GM19468 (cell line): ENCODE results near the gene CAMSAP2.

Experiments used
- ATAC-seq: cut with Tn5 transposase; IDR thresholded peaks from one replicate; pipeline ENCODE4 v1.9.1; 2021; ENCODE audit warnings: mild to moderate bottlenecking, moderate library complexity, moderate number of reproducible peaks; ENCODE audit not compliant: unreplicated experiment; ENCODE audit errors: extremely low read depth

CAMSAP2 gene

GRCh38 chr1:200836213-200836612, 97.5 kb downstream of the CAMSAP2 start:
- no peak for ATAC-seq

- no peak for ATAC-seq
These were observed 99.4 kb downstream of the CAMSAP2 start for GRCh38 chr1:200837931-200838571.

GRCh38 chr1:200838676-200839445, 100.2 kb downstream of the CAMSAP2 start:
- no peak for ATAC-seq

DNA sequence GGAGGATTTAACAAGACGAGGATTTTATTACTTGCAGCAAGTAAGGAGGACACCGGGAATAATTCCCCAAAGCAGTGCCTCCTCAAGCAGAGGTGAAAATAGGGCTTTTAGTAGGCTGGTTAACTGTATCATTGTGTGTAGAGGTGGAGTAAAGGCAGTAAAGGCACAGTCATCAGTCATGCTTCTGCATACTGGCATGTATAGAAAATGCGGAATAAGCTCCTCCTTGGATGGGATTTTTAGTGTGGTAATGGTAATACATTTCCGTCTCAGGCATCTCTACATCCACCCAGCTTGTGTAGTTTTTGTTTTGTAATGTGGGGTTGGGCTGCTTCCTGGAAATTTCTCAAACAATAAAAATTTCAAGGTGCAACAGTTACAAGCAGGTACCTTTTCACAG, 106.7 kb downstream of the CAMSAP2 start:
- no peak for ATAC-seq

GRCh38 chr1:200846398-200846797, 107.7 kb downstream of the CAMSAP2 start:
- ATAC-seq = no peak

GRCh38 chr1:200849430-200849829, 110.7 kb downstream of the CAMSAP2 start:
- ATAC-seq = no peak

- no peak for ATAC-seq
These were observed 111.9 kb downstream of the CAMSAP2 start for GRCh38 chr1:200850554-200850953.

DNA sequence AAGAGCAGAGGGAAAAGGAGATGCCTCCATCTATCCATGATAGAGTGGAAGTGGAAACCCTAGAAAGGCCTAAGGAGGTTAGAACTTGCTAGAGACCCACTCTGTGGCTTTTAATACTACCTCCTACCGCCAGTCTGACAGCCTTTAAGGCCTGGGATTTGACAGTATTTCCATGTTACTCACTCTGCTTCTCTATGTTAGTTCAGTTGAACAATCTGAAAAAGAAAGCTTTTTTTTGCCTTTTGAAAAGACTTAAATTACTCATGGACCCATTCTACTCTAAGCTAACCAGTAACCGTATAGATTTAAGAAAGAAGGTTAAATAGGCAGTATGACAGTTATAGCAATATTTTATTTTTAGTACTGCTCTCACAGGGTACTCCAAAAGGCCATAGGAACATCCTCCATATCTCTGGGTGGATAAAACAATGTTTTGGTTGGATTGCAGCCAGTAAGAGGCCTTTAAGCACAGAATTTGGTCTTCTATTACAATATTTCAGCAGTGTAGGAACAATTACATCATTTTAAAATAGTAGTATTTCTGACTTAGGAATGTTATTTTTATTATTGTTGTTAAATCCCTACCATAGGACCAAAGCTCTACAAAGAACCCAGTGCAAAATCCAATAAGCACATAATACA, 118.1 kb downstream of the CAMSAP2 start:
- no peak for ATAC-seq

DNA sequence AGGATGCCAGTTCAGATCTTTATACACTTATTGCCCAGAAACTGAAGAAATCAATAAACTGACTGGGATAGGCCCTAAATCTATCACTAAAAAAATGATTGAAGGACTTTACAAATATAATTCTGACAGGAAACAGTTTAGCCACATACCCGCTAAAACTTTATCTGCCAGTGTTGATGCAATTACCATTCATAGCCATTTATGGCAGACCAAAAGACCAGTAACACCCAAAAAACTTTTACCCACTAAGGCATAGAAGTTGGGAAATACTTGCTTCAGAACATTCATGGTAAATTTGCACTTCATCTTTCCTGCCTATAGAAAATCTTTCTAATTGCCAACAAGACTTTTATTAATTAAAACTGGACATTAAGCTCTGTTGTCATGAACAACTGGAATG, 119.1 kb downstream of the CAMSAP2 start:
- no peak for ATAC-seq

DNA sequence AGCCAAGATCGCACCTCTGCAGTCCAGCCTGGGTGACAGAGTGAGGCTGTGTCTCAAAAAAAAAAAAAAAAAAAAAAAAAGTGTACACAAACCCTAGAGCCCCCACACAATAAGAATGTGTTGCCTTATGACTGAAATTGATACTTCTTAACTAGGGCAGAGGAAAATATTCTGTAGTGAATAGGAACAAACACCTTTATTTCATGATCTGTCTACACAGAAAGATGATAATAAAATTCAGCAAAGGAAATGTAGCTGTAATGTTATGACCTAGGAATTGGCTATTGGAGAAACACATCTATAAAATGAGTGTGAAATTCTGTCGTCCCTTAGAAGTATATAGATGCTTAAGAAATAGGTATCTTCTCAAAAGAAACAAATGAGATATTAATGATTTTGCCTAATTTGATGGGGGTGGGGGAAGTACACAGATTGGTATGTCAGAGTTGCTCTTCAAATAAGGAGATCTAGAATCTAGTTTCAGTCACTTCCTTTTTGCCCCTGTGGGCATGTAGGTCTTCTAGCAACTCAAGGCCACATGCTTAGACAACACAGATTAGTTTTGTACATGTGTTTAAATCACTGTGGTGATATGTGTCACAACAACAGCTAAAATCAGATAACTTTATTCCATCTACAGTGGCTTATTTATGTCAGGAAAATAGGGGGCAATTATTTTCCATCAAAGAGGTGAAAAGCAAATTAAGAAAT, 123.4 kb downstream of the CAMSAP2 start:
- no peak for ATAC-seq

DNA sequence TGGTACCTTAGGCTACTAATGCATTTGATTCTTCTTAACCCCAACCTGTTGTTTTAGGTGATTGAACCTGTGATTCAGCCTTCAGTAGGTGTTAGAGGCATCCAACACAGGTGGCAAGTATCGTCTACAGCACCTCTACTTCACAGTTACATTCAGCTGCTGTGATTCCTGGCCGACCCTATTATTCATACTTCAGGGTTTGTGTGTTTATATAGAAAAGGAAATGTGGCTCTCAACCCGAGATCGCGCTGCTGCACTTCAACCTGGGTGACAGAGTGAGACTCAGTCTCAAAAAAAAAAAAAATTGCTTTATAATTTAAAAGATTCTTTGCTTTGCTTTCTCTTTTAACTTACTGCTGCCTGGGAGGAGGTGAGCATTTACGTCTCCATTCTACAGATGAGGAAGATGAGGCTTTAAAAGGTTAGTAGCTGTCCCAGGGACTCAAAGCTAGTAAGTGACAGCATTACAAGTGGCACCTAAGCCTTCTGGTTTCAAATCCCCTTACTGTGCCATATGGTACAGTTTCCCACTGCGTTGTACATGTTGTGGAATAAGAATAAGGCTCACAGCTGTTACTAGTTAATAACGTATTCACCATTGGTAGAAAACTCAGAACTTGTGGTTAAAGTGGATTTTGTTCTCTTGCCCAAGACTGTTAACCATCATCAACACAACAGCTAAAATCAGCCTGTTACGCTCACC, 124.2 kb downstream of the CAMSAP2 start:
- ATAC-seq = no peak

GRCh38 chr1:200866116-200866515, 127.4 kb downstream of the CAMSAP2 start:
- no peak for ATAC-seq

DNA sequence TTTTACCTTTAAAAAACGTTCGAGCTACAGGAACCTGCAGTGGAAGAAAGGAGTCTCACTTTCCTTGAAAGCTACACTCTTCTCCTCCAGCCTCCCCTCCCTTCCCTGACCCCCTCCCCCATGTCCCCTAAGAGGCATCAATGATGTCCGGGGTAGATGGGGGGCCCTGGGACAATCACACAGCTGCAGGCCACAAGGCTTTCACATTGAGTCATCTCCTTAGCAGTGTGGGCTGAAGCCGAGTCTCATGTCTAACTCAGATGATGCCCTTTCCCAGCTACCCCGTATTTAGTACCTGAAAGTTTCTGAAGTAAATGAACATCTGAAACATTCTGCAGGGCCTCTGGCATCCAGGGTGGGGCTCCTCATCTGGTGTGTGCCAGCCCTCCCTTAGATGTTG, 127.8 kb downstream of the CAMSAP2 start:
- ATAC-seq = peak; percentile 92

GRCh38 chr1:200867018-200867811, 128.5 kb downstream of the CAMSAP2 start:
- no peak for ATAC-seq

- ATAC-seq = no peak
These were observed 130.7 kb downstream of the CAMSAP2 start for GRCh38 chr1:200869376-200869752.

- no peak for ATAC-seq
These were observed 131.2 kb downstream of the CAMSAP2 start for GRCh38 chr1:200869753-200870391.

DNA sequence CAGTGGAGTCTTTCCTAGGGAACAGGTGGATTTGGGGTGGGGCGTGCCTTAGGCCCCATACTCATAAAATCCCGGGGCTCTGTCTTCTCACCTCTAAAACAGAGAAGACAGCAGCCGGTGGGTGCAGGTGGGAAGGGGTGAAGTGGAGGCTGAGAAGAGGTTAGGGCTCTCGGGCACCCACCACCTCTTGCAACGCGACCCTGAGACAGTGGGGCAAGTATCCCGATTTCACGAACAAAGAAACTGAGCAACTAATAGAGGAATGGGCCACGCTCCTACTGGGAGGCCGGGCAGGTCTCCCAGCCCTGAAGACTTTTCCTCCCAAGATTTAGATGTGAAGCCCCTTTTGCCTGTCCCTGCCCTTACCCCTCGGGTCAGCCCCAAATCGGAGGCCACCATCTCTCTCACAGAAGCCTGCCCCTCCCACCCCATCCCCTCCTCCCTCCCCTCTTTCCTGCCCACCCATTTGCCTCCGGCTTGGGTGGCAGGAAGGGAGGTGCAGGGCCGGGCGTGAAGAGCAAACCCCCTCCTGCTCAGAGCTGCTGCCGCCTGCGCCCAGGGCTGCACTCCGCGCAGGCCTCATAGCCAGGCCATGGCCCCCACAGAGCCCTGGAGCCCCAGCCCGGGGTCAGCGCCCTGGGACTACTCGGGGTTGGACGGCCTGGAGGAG, 133.9 kb downstream of the CAMSAP2 start, which contains the start of gene GPR25:
GPR25 (plus strand) TSS at position 536 of the 670 bp plus-strand sequence; CDS start at position 593, 57 bp downstream.
- no peak for ATAC-seq

DNA sequence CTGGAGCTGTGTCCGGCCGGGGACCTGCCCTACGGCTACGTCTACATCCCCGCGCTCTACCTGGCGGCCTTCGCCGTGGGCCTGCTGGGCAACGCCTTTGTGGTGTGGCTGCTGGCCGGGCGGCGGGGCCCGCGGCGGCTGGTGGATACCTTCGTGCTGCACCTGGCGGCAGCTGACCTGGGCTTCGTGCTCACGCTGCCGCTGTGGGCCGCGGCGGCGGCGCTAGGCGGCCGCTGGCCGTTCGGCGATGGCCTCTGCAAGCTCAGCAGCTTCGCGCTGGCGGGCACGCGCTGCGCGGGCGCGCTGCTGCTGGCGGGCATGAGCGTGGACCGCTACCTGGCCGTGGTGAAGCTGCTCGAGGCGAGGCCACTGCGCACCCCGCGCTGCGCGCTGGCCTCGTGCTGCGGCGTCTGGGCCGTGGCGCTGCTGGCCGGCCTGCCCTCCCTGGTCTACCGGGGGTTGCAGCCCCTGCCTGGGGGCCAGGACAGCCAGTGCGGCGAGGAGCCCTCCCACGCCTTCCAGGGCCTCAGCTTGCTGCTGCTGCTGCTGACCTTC, 134.5 kb downstream of the CAMSAP2 start:
- ATAC-seq = no peak
